Measurements from ENCODE around the gene PPA2.
"Not testable (repeated sequence)": the region's sequence is repeated elsewhere in the genome, so short reads cannot be mapped to it uniquely, and the experiment has no call there.

Gene PPA2

GRCh38 chr4:105460306-105460705 lies 13.6 kb downstream of the PPA2 start:
- in situ Hi-C loops (cut with HindIII; ENCODE audit: low sequenced_read_pairs): no loop called here

GRCh38 chr4:105458541-105458940 lies 15.3 kb downstream of the PPA2 start:
- in situ Hi-C loops (cut with HindIII; ENCODE audit: low sequenced_read_pairs): not testable (repeated sequence)

GRCh38 chr4:105458001-105458400 lies 15.9 kb downstream of the PPA2 start:
- in situ Hi-C loops (cut with HindIII; ENCODE audit: low sequenced_read_pairs): no loop called here

GRCh38 chr4:105455998-105456397 lies 17.9 kb downstream of the PPA2 start:
- in situ Hi-C loops (cut with HindIII; ENCODE audit: low sequenced_read_pairs): no loop called here

- in situ Hi-C loops (cut with HindIII; ENCODE audit: low sequenced_read_pairs): no loop called here
Measured at GRCh38 chr4:105455182-105455581, 18.7 kb downstream of the PPA2 start.

GRCh38 chr4:105453550-105454205 lies 20.2 kb downstream of the PPA2 start:
- in situ Hi-C loops (cut with HindIII; ENCODE audit: low sequenced_read_pairs): no loop called here

GRCh38 chr4:105451346-105451745 lies 22.5 kb downstream of the PPA2 start:
- in situ Hi-C loops (cut with HindIII; ENCODE audit: low sequenced_read_pairs): no loop called here

GRCh38 chr4:105440890-105441289 lies 33.0 kb downstream of the PPA2 start:
- in situ Hi-C loops (cut with HindIII; ENCODE audit: low sequenced_read_pairs): no loop called here

GRCh38 chr4:105437637-105438036 lies 36.2 kb downstream of the PPA2 start:
- in situ Hi-C loops (cut with HindIII; ENCODE audit: low sequenced_read_pairs): no loop called here

GRCh38 chr4:105436414-105436813 lies 37.4 kb downstream of the PPA2 start:
- in situ Hi-C loops (cut with HindIII; ENCODE audit: low sequenced_read_pairs): no loop called here

- in situ Hi-C loops (cut with HindIII; ENCODE audit: low sequenced_read_pairs): no loop called here
Measured at GRCh38 chr4:105434940-105435339, 38.9 kb downstream of the PPA2 start.

GRCh38 chr4:105433421-105433820 lies 40.4 kb downstream of the PPA2 start:
- in situ Hi-C loops (cut with HindIII; ENCODE audit: low sequenced_read_pairs): no loop called here

- in situ Hi-C loops (cut with HindIII; ENCODE audit: low sequenced_read_pairs): no loop called here
Measured at GRCh38 chr4:105432438-105432837, 41.4 kb downstream of the PPA2 start.

GRCh38 chr4:105430811-105431210 lies 43.1 kb downstream of the PPA2 start:
- in situ Hi-C loops (cut with HindIII; ENCODE audit: low sequenced_read_pairs): no loop called here

- in situ Hi-C loops (cut with HindIII; ENCODE audit: low sequenced_read_pairs): no loop called here
Measured at GRCh38 chr4:105426187-105426897, 47.5 kb downstream of the PPA2 start.

GRCh38 chr4:105422207-105422920 lies 51.5 kb downstream of the PPA2 start:
- in situ Hi-C loops (cut with HindIII; ENCODE audit: low sequenced_read_pairs): no loop called here

GRCh38 chr4:105417624-105418023 lies 56.2 kb downstream of the PPA2 start:
- in situ Hi-C loops (cut with HindIII; ENCODE audit: low sequenced_read_pairs): no loop called here

GRCh38 chr4:105415281-105415744 lies 58.5 kb downstream of the PPA2 start:
- in situ Hi-C loops (cut with HindIII; ENCODE audit: low sequenced_read_pairs): no loop called here

- in situ Hi-C loops (cut with HindIII; ENCODE audit: low sequenced_read_pairs): no loop called here
Measured at GRCh38 chr4:105414316-105414715, 59.5 kb downstream of the PPA2 start.

- in situ Hi-C loops (cut with HindIII; ENCODE audit: low sequenced_read_pairs): not testable (repeated sequence)
Measured at GRCh38 chr4:105409135-105409534, 64.7 kb downstream of the PPA2 start.

GRCh38 chr4:105400901-105401677 lies 72.8 kb downstream of the PPA2 start:
- in situ Hi-C loops (cut with HindIII; ENCODE audit: low sequenced_read_pairs): no loop called here

Measured in endothelial cell of hepatic sinusoid (primary cell).